ENCODE data around the gene RNPEPL1. TPM values are rescaled to one million over a fixed set of nuclear protein-coding genes. Genes with fewer than 3 reads are reported as not detected.
A peak's percentile ranks its signal among the peaks of the same experiment; 100 is the strongest.

The RNPEPL1 gene
- total RNA-seq, 1 donor from 2014 or later = 61.8 TPM

GRCh38 chr2:240597054-240597418 is 28.8 kb downstream of the RNPEPL1 start:
- no peak overlapping the region for H3K4me3 Mint-ChIP-seq
- intact Hi-C loops (cut with micrococcal nuclease) = no loop called here
- H3K4me1 Mint-ChIP-seq (ENCODE audit: low read depth) = no peaks in the 10 kb centered on the region
- no peaks in the 10 kb centered on the region for H3K27me3 Mint-ChIP-seq (ENCODE audit: insufficient read depth)
- H3K9me3 Mint-ChIP-seq = no peaks in the 10 kb centered on the region
- H3K36me3 Mint-ChIP-seq (ENCODE audit: low read depth) = peaks cover 4% of the 10 kb centered on the region
- DNase-seq (ENCODE audit: low spot score) = no peak
- no peak overlapping the region for H3K27ac Mint-ChIP-seq

DNA sequence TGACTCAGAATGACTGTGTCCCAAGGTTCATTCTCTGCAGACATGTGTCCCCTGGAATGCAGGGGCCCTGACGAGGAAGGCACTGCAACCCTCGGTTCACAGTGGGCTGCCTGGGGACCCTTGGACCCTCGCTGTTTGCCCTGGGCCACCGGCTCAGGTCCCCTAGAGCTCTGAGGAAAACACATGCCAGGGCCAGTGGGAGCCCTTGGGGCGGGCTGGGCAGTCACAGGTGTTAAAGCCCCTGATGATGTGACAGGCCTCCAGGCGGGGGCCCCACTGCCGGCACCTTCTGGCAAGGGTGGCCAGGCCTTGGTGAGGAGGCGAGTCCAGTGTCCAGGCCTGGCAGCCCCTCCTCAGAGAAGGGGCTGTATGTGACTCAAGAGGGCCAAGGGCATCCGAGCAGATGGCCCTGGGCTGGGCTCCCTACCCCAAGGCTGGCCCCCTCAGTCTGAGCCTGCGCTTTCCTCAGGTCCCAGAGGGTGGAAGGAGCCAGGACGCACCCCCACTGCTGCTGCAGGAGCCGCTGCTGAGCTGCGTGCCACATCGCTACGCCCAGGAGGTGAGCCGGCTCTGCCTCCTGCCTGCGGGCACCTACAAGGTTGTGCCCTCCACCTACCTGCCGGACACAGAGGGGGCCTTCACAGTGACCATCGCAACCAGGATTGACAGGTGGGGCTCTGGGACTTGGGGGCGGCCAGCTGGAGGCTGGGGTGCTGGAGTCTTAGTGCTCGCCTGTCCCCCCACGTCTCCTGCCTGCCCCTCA is 29.3 kb downstream of the RNPEPL1 start:
- Mint-ChIP-seq H3K27me3 (ENCODE audit: insufficient read depth) (no peaks in the 10 kb centered on the region), H3K4me1 (ENCODE audit: low read depth) (no peaks in the 10 kb centered on the region), H3K9me3 (no peaks in the 10 kb centered on the region), H3K36me3 (ENCODE audit: low read depth) (peaks cover 4% of the 10 kb centered on the region), H3K4me3 (no peak overlapping the region), H3K27ac (no peak overlapping the region)
- no peak for DNase-seq (ENCODE audit: low spot score)
- intact Hi-C loops (cut with micrococcal nuclease) = no loop called here

DNA sequence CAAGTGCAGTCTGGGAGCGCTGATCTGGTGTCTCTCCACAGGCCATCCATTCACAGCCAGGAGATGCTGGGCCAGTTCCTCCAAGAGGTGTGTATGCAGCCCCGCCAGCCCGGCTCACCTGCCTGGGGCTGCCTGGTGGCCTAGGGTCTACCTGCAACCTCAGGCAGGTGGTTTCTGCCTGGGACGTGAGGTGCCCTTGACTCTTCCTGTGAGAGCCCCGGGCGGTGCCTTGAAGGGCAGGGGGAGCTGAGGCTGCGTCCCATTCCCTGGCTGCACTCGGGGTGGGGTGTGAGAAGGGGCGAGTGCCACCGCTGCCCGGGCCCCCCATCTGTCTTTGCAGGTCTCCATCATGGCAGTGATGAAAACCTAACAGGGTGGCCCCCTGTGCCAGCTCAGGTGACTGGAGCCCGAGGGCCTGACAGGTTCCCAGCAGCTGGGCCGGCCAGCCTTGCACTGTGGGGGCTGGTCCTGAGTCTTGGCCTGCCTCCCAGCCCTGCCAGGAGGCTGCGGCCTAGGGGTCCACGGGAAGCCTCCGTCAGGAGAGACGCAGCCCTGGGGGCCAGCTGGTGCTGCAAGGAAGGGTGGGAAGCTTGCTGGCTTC is 30.1 kb downstream of the RNPEPL1 start:
- intact Hi-C loops (cut with micrococcal nuclease) = no loop called here
- DNase-seq (ENCODE audit: low spot score) = no peak
- H3K36me3 Mint-ChIP-seq (ENCODE audit: low read depth) = peaks cover 4% of the 10 kb centered on the region
- H3K4me1 Mint-ChIP-seq (ENCODE audit: low read depth) = no peaks in the 10 kb centered on the region
- no peak overlapping the region for H3K27ac Mint-ChIP-seq
- no peak overlapping the region for H3K4me3 Mint-ChIP-seq
- no peaks in the 10 kb centered on the region for H3K9me3 Mint-ChIP-seq
- no peaks in the 10 kb centered on the region for H3K27me3 Mint-ChIP-seq (ENCODE audit: insufficient read depth)

DNA sequence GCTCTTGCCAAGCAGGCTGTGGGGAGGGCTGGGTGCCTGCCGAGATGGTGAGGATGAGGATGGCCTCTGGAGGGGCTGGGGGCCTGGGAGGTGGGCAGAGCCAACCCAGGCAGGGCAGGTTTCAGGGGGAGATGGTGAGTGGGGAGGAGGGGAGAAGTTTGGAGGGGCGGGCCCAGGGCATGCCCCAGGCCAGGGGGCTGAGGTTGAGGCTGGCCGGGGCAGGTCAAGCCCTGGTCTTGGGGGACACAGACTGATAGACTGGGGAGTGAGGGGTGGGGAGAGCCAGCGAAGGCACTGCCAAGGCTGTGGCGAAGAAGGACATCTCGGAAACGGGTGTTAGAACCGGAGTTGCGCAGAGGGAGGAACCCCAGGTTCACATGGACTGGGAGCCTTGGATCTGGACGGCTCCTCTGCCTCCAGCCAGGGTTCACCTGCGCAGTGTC is 30.9 kb downstream of the RNPEPL1 start:
- Mint-ChIP-seq H3K4me3 (no peak overlapping the region), H3K9me3 (no peaks in the 10 kb centered on the region), H3K36me3 (ENCODE audit: low read depth) (peaks cover 4% of the 10 kb centered on the region), H3K4me1 (ENCODE audit: low read depth) (no peaks in the 10 kb centered on the region), H3K27me3 (ENCODE audit: insufficient read depth) (no peaks in the 10 kb centered on the region), H3K27ac (no peak overlapping the region)
- intact Hi-C loops (cut with micrococcal nuclease) = no loop called here
- no peak for DNase-seq (ENCODE audit: low spot score)

GRCh38 chr2:240600451-240600961 is 32.2 kb downstream of the RNPEPL1 start:
- intact Hi-C loops (cut with micrococcal nuclease) = no loop called here
- no peak overlapping the region for H3K27ac Mint-ChIP-seq
- H3K9me3 Mint-ChIP-seq = no peaks in the 10 kb centered on the region
- no peak for DNase-seq (ENCODE audit: low spot score)
- H3K4me1 Mint-ChIP-seq (ENCODE audit: low read depth) = no peaks in the 10 kb centered on the region
- H3K4me3 Mint-ChIP-seq = no peak overlapping the region
- H3K27me3 Mint-ChIP-seq (ENCODE audit: insufficient read depth) = no peaks in the 10 kb centered on the region
- peaks cover 4% of the 10 kb centered on the region for H3K36me3 Mint-ChIP-seq (ENCODE audit: low read depth)

DNA sequence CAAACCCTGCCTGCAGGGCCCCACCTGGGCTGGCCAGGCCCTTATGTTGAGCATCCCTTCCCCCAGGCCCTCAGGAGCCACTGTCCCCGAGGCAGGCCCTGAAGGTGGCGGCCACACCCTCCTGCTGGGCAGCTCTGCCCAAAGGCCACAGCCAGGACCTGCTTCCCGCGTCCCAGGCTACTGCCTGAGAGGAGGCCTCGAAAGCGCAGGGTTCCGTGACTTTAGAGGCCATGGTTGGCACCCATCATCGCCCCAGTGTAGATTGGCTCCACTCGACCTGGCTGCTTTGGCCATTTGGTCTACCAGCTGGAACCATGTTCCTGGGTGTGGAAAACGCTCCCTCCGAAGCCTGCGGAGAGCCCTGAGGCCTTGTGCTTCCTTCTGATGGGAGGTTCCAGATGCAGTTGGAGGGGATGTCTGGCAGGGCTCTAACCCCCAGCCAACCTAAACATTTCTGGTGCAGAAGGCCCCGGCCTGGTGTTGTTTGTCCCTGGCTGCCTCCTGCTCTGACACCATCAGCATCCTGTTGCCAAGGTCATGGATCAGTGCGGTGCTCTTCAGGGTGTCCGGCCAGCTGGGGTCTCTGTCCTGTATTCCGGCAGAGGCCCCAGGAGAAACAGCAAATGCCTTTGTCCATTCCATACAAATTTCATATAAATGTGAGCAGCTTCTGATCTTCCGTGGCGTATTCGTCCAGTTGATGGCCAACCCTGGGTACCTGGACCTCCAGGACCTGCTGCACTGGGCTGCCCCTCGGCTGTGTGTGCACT is 33.0 kb downstream of the RNPEPL1 start:
- Mint-ChIP-seq H3K4me3 (no peak overlapping the region), H3K27ac (no peak overlapping the region), H3K4me1 (ENCODE audit: low read depth) (no peaks in the 10 kb centered on the region), H3K9me3 (no peaks in the 10 kb centered on the region), H3K27me3 (ENCODE audit: insufficient read depth) (no peaks in the 10 kb centered on the region), H3K36me3 (ENCODE audit: low read depth) (peaks cover 4% of the 10 kb centered on the region)
- no peak for DNase-seq (ENCODE audit: low spot score)
- intact Hi-C loops (cut with micrococcal nuclease) = no loop called here

DNA sequence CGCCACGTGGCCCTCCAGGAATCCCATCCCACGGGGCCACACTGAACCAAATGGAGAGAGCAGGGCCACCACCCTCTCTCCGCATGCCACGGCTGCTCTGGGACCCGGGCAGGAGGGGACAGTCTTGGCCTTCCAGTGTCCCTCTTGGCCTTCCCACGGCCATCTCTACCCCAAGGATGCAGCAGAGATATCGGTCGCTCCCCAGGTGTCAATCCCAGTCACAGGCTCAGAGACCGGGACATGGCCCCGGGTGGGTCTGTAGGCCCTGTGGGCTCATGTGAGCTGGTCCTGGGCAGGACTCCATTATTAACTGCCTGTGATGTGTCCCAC is 33.5 kb downstream of the RNPEPL1 start:
- DNase-seq (ENCODE audit: low spot score) = no peak
- Mint-ChIP-seq H3K9me3 (no peaks in the 10 kb centered on the region), H3K27ac (no peak overlapping the region), H3K27me3 (ENCODE audit: insufficient read depth) (no peaks in the 10 kb centered on the region), H3K4me1 (ENCODE audit: low read depth) (no peaks in the 10 kb centered on the region), H3K36me3 (ENCODE audit: low read depth) (peaks cover 4% of the 10 kb centered on the region), H3K4me3 (no peak overlapping the region)
- intact Hi-C loops (cut with micrococcal nuclease) = no loop called here

DNA sequence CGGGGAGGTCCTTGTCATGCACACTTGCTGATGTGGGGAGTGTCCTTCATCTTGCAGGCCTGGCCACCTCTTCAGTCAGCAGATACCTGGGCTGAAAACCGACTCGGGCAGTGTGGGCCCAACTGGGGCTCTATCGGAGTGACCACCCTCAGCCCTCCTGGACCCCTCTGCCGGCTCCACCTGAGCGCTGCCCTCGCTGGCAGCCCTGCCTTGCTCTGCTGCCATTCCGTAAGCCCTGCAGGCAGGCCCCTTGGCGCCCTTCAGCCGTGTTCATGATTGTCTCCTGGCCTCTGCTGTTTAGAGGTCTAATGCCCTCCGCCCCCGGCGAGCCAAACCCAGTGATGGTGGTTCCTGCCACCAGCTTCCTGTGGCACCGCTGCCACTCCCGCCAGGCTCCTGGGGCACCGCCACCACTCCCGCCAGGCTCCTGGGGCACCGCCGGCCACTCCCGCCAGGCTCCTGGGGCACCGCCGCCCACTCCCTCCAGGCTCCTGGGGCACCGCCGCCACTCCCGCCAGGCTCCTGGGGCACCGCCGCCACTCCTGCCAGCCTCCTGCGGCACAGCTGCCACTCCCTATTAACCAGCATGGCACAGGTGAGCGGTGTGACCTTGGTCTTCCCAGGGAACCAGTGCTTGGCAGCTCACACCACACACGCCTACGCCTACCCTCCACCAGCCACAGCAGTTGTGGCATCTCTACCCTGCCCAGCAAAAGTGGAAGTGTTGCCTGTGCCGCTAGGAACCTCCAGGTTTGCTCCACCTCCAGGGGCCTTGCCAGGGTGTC is 34.2 kb downstream of the RNPEPL1 start:
- Mint-ChIP-seq H3K4me3 (no peak overlapping the region), H3K27ac (no peak overlapping the region), H3K4me1 (ENCODE audit: low read depth) (no peaks in the 10 kb centered on the region), H3K9me3 (no peaks in the 10 kb centered on the region), H3K27me3 (ENCODE audit: insufficient read depth) (no peaks in the 10 kb centered on the region), H3K36me3 (ENCODE audit: low read depth) (peaks cover 4% of the 10 kb centered on the region)
- no peak for DNase-seq (ENCODE audit: low spot score)
- intact Hi-C loops (cut with micrococcal nuclease) = no loop called here

DNA sequence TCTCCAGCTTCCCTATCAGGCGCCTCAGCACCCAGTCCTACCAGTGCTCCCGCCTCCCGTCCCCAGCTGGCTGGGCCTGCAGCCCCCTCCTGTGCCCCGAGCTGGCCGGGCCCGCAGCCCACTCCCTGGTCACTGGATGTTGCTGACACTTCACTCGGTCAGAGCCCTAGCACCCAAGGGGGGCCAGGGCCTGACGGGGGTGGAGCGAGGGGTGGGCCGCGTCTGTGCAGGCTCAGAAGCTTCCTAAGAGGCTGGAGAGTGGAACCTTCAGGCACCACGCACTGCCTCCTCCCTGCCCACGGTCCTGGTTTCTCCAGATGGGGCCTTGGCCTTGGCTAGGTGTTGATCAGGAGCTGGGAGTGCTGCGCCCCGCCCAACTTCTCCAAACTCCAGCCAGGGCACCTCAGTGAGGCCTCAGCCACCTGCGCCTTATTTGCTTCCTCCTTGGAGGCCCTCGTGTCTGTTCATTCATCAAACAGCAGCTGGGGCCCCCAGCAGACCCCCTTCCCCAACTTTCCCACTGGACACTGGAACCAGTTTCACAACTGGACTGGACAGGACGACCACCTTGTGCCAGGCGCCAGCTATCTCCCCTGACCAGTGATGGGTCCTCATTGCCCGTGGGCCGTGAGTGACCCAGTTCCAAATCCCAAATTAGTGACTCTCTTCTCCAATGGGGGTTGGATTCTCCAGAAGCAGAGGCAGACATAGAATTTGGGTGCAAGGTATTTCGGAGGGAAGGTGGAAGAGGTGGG is 35.0 kb downstream of the RNPEPL1 start:
- no peak overlapping the region for H3K4me3 Mint-ChIP-seq
- no peak for DNase-seq (ENCODE audit: low spot score)
- no peak overlapping the region for H3K27ac Mint-ChIP-seq
- H3K9me3 Mint-ChIP-seq = no peaks in the 10 kb centered on the region
- H3K4me1 Mint-ChIP-seq (ENCODE audit: low read depth) = no peaks in the 10 kb centered on the region
- H3K27me3 Mint-ChIP-seq (ENCODE audit: insufficient read depth) = no peaks in the 10 kb centered on the region
- intact Hi-C loops (cut with micrococcal nuclease) = no loop called here
- H3K36me3 Mint-ChIP-seq (ENCODE audit: low read depth) = peaks cover 4% of the 10 kb centered on the region

DNA sequence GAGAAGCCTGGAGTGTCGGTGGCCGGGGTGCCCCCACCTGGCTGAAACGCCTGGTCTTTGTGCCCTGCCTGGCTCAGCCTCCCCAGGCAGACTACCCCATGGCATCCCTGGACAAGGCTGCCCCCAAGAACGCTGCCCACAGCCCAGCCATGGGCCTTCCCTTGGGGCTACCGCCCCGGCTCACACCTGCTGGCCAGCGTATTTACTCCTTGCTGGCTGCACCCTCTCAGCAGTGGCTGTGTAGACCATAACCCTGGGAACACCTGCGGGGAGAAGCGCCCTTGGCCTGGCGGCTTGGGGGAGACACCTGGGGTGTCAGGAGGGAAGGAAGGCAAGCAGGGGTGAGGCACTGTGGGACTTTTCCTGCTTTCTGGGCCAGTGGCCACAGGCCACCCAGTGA is 35.6 kb downstream of the RNPEPL1 start:
- no peak overlapping the region for H3K27ac Mint-ChIP-seq
- no peaks in the 10 kb centered on the region for H3K4me1 Mint-ChIP-seq (ENCODE audit: low read depth)
- peaks cover 4% of the 10 kb centered on the region for H3K36me3 Mint-ChIP-seq (ENCODE audit: low read depth)
- intact Hi-C loops (cut with micrococcal nuclease) = no loop called here
- no peaks in the 10 kb centered on the region for H3K9me3 Mint-ChIP-seq
- no peaks in the 10 kb centered on the region for H3K27me3 Mint-ChIP-seq (ENCODE audit: insufficient read depth)
- no peak for DNase-seq (ENCODE audit: low spot score)
- H3K4me3 Mint-ChIP-seq = no peak overlapping the region

DNA sequence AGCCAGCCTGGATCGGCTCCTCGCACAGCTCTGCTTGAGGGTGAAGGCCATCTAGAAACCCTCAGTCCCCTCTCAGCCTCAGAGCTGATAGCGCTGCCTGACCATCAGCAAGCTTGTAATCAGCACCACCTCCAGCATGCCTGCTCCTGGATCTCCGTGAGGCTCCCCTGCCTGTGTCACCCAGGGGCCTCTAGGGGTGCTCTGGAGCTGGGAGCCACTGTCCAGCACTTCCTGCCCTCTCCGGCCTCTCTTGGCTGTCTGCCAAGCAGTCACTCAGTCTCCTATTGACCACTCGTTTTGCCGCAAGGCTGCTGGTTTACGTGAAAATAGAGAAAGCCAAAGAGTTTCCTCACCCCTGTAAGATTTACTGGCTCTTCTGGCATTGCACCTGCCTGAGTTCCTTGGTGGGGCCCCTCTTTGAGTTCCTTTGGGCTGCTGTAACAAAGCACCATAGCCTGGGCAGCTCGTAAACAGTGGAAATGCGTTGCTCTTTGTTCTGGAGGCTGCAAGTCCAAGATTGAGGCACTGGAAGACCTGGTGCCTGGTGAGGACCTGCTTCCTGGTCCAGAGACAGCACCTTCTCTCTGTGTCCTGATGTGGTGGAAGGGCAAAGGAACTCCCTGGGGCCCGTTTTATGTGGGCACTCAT is 36.1 kb downstream of the RNPEPL1 start:
- peak overlapping the region; percentile 9 for H3K27ac Mint-ChIP-seq
- intact Hi-C loops (cut with micrococcal nuclease) = no loop called here
- no peak for DNase-seq (ENCODE audit: low spot score)
- H3K36me3 Mint-ChIP-seq (ENCODE audit: low read depth) = peaks cover 7% of the 10 kb centered on the region
- H3K4me3 Mint-ChIP-seq = no peak overlapping the region
- no peaks in the 10 kb centered on the region for H3K9me3 Mint-ChIP-seq
- no peaks in the 10 kb centered on the region for H3K27me3 Mint-ChIP-seq (ENCODE audit: insufficient read depth)
- peaks cover 5% of the 10 kb centered on the region for H3K4me1 Mint-ChIP-seq (ENCODE audit: low read depth)

Data from activated T-helper 1 cell treated with anti-CD3 and anti-CD28 coated beads, Interleukin-12 subunit alpha, Interleukin-12 subunit beta, Interleukin-2, Interleukin-4 antibody, amounts not matched to agents 30 ng/mL and 10 ng/mL and 1 ng/mL, durations not matched to agents 14 hours and 24 hours and 36 hours (primary cell).